K562 (cell line): Measurements from ENCODE around the gene LRP1B. TPM values are rescaled to one million over a fixed set of nuclear protein-coding genes. Genes with fewer than 3 reads are reported as not detected.
A peak's percentile ranks its signal among the peaks of the same experiment; 100 is the strongest.

Experiments used
- ATAC-seq: fragments of 200-7000 bp; cut with Tn5 transposase; 3 replicates; pipeline ENCODE4 v1.9.1; 2020; ENCODE audit warnings: moderate library complexity
- BruUV-seq: library from RNA; stranded (reverse); fragments of 400-500 nt; replicated peaks from 2 replicates; lab custom pipeline; 2021; lab: Mats Ljungman, UMichigan
- CTCF ChIA-PET: fragments of 300-600 bp; formaldehyde crosslinking; extraction: SDS; loops from one replicate; lab custom pipeline; 2021; ENCODE audit warnings: low intra/inter-chr PET ratio; lab: Yijun Ruan, JAX
- POLR2A ChIA-PET: fragments of 300-600, 350-650 bp; sonication (Branson Sonifier 250); formaldehyde crosslinking; extraction: SDS; loops from one replicate; lab custom pipeline; 2021; ENCODE audit warnings: antibody characterized with exemption, inconsistent platforms; lab: Yijun Ruan, JAX
- DNase-seq, 4 experiments: peaks; one replicate each; pipeline versions ENCODE4 v3.0.0 to v3.0.0-alpha.2; 2011 to 2018; ENCODE audit warnings: low spot score in 3 of 4, mixed read lengths in 3 of 4; ENCODE audit errors: extremely low read depth in 1 of 4
- FAIRE-seq: peaks from 2 replicates; lab custom pipeline; 2011; peaks lifted over from hg19 to GRCh38; lab: Jason Lieb, UNC
- H2AFZ ChIP-seq: 2 replicates; pipeline ENCODE4 v1.6.0; 2011; ENCODE audit warnings: low read depth, low read length, control low read depth, inconsistent platforms
- H3K27ac ChIP-seq: fragments of 200-600 bp; 3 replicates; pipeline ENCODE4 v1.8.0; 2011; ENCODE audit warnings: low read depth, mild to moderate bottlenecking, control low read depth, inconsistent platforms, low read length, moderate library complexity, mixed read lengths; ENCODE audit errors: extremely low read depth
- H3K27me3 ChIP-seq, 2 experiments: fragments of 300-600 bp in 1 of 2; 2 replicates in 1 of 2; 3 replicates in 1 of 2; pipeline versions ENCODE4 v1.6.0 to v1.8.0; 2011; ENCODE audit warnings: inconsistent platforms in 2 of 2, low read length in 2 of 2, mild to moderate bottlenecking in 1 of 2, mixed read lengths in 1 of 2, moderate library complexity in 1 of 2; ENCODE audit not compliant: control insufficient read depth in 2 of 2, insufficient read depth in 2 of 2
- H3K36me3 ChIP-seq: fragments of 300-600 bp; 3 replicates; pipeline ENCODE4 v1.8.0; 2011; ENCODE audit warnings: mild to moderate bottlenecking, low read length, inconsistent platforms; ENCODE audit not compliant: control insufficient read depth, insufficient read depth
- H3K4me1 ChIP-seq, 2 experiments: fragments of 200-600 bp in 1 of 2; replicated peaks in 1 of 2; 2 replicates in 1 of 2; 3 replicates in 1 of 2; pipeline versions ENCODE4 v1.5.1 to v1.8.0; 2011; ENCODE audit warnings: inconsistent platforms in 2 of 2, low read length in 2 of 2, mild to moderate bottlenecking in 1 of 2, mixed read lengths in 1 of 2, moderate library complexity in 1 of 2; ENCODE audit not compliant: control insufficient read depth in 2 of 2, insufficient read depth in 2 of 2
- H3K4me2 ChIP-seq: 2 replicates; pipeline ENCODE4 v1.6.1; 2011; ENCODE audit warnings: low read length, control low read depth, inconsistent platforms, mixed read lengths; ENCODE audit not compliant: insufficient read depth
- H3K4me3 ChIP-seq: fragments of 200-600 bp; sonication (generic), shearing (Covaris generic); 2 replicates; pipeline ENCODE4 v1.5.1; 2016; ENCODE audit warnings: control low read depth, inconsistent platforms
- H3K79me2 ChIP-seq: fragments of 200-600 bp; 3 replicates; pipeline ENCODE4 v1.8.0; 2011; ENCODE audit warnings: low read length, inconsistent platforms; ENCODE audit not compliant: control insufficient read depth, insufficient read depth
- H3K9ac ChIP-seq, 2 experiments: 2 replicates each; pipeline versions ENCODE4 v1.6.0 to v1.6.1; 2011; ENCODE audit warnings: low read depth in 2 of 2, low read length in 2 of 2, control low read depth in 1 of 2, inconsistent platforms in 1 of 2, mild to moderate bottlenecking in 1 of 2, mixed read lengths in 1 of 2; ENCODE audit not compliant: insufficient read depth in 1 of 2
- H3K9me1 ChIP-seq: one replicate; pipeline ENCODE4 v1.6.0; 2011; ENCODE audit warnings: inconsistent platforms, mild to moderate bottlenecking, low read length, moderate library complexity; ENCODE audit not compliant: control insufficient read depth, insufficient read depth
- H3K9me3 ChIP-seq: replicated peaks from 2 replicates; pipeline ENCODE4 v1.5.1; 2011; ENCODE audit warnings: low read depth, low read length, inconsistent platforms; ENCODE audit not compliant: control insufficient read depth, insufficient read depth
- H4K20me1 ChIP-seq: replicated peaks from 2 replicates; pipeline ENCODE4 v1.6.1; 2011; ENCODE audit warnings: low read length, inconsistent platforms, mixed read lengths; ENCODE audit not compliant: control insufficient read depth, insufficient read depth
- GABPB1 ChIP-seq: sonication (generic); formaldehyde crosslinking; IDR thresholded peaks from 2 replicates; pipeline ENCODE4 v1.8.0; 2022; ENCODE audit warnings: mild to moderate bottlenecking, missing genetic modification reagents
- KLF16 ChIP-seq: IDR thresholded peaks from 2 replicates; pipeline ENCODE4 v1.6.1; 2016; ENCODE audit warnings: antibody characterized with exemption
- MAFF ChIP-seq: IDR thresholded peaks from 2 replicates; pipeline ENCODE4 v1.6.1; 2012; ENCODE audit warnings: low read length, improper control_type of control experiment
- MAFG ChIP-seq: fragments of 450-650 bp; conservative IDR thresholded peaks from 2 replicates; pipeline ENCODE4 v1.6.1; 2016; ENCODE audit warnings: missing genetic modification characterization, missing compliant biosample characterization
- MAFK ChIP-seq: IDR thresholded peaks from 2 replicates; pipeline ENCODE4 v1.6.1; 2011; ENCODE audit warnings: low read length, improper control_type of control experiment
- MAZ ChIP-seq, 2 experiments: fragments of 450-650 bp in 1 of 2; sonication (generic) in 1 of 2; formaldehyde crosslinking; IDR thresholded peaks in 1 of 2; conservative IDR thresholded peaks in 1 of 2; 2 replicates each; pipeline versions ENCODE4 v1.4.0 to v1.5.0; 2020; ENCODE audit warnings: mild to moderate bottlenecking in 1 of 2, missing genetic modification reagents in 1 of 2
- MED1 ChIP-seq: sonication (generic); formaldehyde crosslinking; IDR thresholded peaks from 2 replicates; pipeline ENCODE4 v1.8.1; 2023; ENCODE audit warnings: missing genetic modification reagents, borderline replicate concordance
- MEF2D ChIP-seq: conservative IDR thresholded peaks from 2 replicates; pipeline ENCODE4 v1.6.1; 2016; ENCODE audit warnings: low read depth, missing genetic modification characterization, missing compliant biosample characterization
- NELFE ChIP-seq: IDR thresholded peaks from 2 replicates; pipeline ENCODE4 v1.6.1; 2011; ENCODE audit warnings: mild to moderate bottlenecking; ENCODE audit not compliant: insufficient read depth, insufficient read length
- POLR2G ChIP-seq: fragments of 200-400 bp; formaldehyde crosslinking; IDR thresholded peaks from 2 replicates; pipeline ENCODE4 v1.6.1; 2017; ENCODE audit warnings: low read depth, mild to moderate bottlenecking, antibody characterized with exemption, low read length, moderate library complexity
- SETDB1 ChIP-seq: IDR thresholded peaks from one replicate; pipeline ENCODE4 v1.6.1; 2012; ENCODE audit warnings: low read length, control low read depth, inconsistent platforms
- SMARCA5 ChIP-seq: fragments of 450-650 bp; IDR thresholded peaks from 2 replicates; pipeline ENCODE4 v1.6.1; 2016
- TBP ChIP-seq: optimal IDR thresholded peaks from 2 replicates; pipeline ENCODE3; 2011; ENCODE audit warnings: low read depth, low read length, improper control_type of control experiment
- ZC3H4 ChIP-seq: sonication (generic); formaldehyde crosslinking; IDR thresholded peaks from 2 replicates; pipeline ENCODE4 v1.9.0; 2021; ENCODE audit warnings: missing genetic modification reagents, borderline replicate concordance
- ZNF316 ChIP-seq: fragments of 450-650 bp; IDR thresholded peaks from 2 replicates; pipeline ENCODE4 v1.6.1; 2016
- WGBS: fragments of 100-300 bp; shearing (Covaris generic); methylation state at CpG from one replicate; pipeline ENCODE4 v1.1.6; 2016; ENCODE audit warnings: low coverage, mixed read lengths; ENCODE audit not compliant: insufficient coverage; ENCODE audit errors: missing lambda C conversion rate; 5-methylcytosine and 5-hydroxymethylcytosine counted together
- in situ Hi-C: fragments of 300-500 bp; cut with MboI; formaldehyde crosslinking; loops from 4 replicates; pipeline ENCODE4 v1.15.0; 2018; ENCODE audit warnings: inconsistent platforms, mixed read lengths
- intact Hi-C: fragments of 100-400 bp; cut with micrococcal nuclease; formaldehyde crosslinking; loops from 2 replicates; pipeline ENCODE4 v1.14.2; 2022
- polyA plus RNA-seq, 8 experiments: library from polyadenylated mRNA; depleted of rRNA in 4 of 8; stranded (reverse) in 5 of 8; unstranded in 3 of 8; fragments of >200 nt; fragmentation: Nextera tagmentation in 2 of 8; fragmentation: Illumina TruSeq in 1 of 8; extraction: Ambion mirVana in 2 of 8; extraction: Trizol in 1 of 8; gene quantifications; 2 replicates each; pipeline versions ENCODE4 v1.2.1 to v1.2.3, GENCODE V29; 2011 to 2014; ENCODE audit warnings: inconsistent platforms in 1 of 8, missing spikeins in 1 of 8
- total RNA-seq, 7 experiments: library from RNA; depleted of rRNA in 6 of 7; stranded (reverse); fragments of >200 nt in 6 of 7; fragmentation: Illumina TruSeq in 2 of 7; extraction: Trizol in 2 of 7; gene quantifications; 2 replicates each; pipeline versions ENCODE4 v1.2.1 to v1.2.3, GENCODE V29; 2011 to 2021; ENCODE audit warnings: low replicate concordance in 1 of 7
- TF ChIP-seq, protein P1 (sequence below), 2 experiments: fragments of 150-350 bp in 1 of 2; IDR thresholded peaks; 2 replicates each; pipeline ENCODE4 v1.6.1; 2012 to 2016; ENCODE audit warnings: low read depth in 2 of 2, low read length in 2 of 2, mild to moderate bottlenecking in 1 of 2, moderate library complexity in 1 of 2

Gene LRP1B
- total and polyA plus RNA-seq, 9 of the 15 experiments (the other 6 are each of a cell fraction or from before 2014, with no cell fraction given) = not detected

GRCh38 chr2:141647353-141647752, 483.5 kb downstream of the LRP1B start (continued):
- TF ChIP-seq MAZ (CRISPR knock-in tag; conservative IDR thresholded peaks at IDR 0.05 in 1 of 2, IDR thresholded peaks at IDR 0.05 in 1 of 2) (no peak), SETDB1 (no peak)

GRCh38 chr2:141641462-141641861, 489.4 kb downstream of the LRP1B start:
- POLR2A ChIA-PET = no interaction called here
- in situ Hi-C loops = no loop called here

GRCh38 chr2:141639809-141640208, 491.0 kb downstream of the LRP1B start:
- H4K20me1 ChIP-seq = no peaks in the 10 kb centered on the region
- in situ Hi-C loops = no loop called here
- WGBS = 0% methylated on average over 3 of the region's 3 CpGs
- TF ChIP-seq ZC3H4 (CRISPR knock-in tag) (no peak), MAFG (tag) (0 out of 2 replicates have a peak, but pooled peaks have one; percentile 17), MAFF (0 out of 2 replicates have a peak, but pooled peaks have one; percentile 3), MEF2D (tag) (no peak), SMARCA5 (no peak), MAFK (0 out of 2 replicates have a peak, but pooled peaks have one; percentile 16), ZNF316 (peak; percentile 58; the same call in 1 of the 2 replicates), KLF16 (no peak), TBP (no peak)
- TF ChIP-seq, protein P1, sequence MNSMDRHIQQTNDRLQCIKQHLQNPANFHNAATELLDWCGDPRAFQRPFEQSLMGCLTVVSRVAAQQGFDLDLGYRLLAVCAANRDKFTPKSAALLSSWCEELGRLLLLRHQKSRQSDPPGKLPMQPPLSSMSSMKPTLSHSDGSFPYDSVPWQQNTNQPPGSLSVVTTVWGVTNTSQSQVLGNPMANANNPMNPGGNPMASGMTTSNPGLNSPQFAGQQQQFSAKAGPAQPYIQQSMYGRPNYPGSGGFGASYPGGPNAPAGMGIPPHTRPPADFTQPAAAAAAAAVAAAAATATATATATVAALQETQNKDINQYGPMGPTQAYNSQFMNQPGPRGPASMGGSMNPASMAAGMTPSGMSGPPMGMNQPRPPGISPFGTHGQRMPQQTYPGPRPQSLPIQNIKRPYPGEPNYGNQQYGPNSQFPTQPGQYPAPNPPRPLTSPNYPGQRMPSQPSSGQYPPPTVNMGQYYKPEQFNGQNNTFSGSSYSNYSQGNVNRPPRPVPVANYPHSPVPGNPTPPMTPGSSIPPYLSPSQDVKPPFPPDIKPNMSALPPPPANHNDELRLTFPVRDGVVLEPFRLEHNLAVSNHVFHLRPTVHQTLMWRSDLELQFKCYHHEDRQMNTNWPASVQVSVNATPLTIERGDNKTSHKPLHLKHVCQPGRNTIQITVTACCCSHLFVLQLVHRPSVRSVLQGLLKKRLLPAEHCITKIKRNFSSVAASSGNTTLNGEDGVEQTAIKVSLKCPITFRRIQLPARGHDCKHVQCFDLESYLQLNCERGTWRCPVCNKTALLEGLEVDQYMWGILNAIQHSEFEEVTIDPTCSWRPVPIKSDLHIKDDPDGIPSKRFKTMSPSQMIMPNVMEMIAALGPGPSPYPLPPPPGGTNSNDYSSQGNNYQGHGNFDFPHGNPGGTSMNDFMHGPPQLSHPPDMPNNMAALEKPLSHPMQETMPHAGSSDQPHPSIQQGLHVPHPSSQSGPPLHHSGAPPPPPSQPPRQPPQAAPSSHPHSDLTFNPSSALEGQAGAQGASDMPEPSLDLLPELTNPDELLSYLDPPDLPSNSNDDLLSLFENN (IDR thresholded peaks at IDR 0.05; ENCODE audit: low read depth in 2 of 2, low read length in 2 of 2) = no peak
- peaks cover 2% of the 10 kb centered on the region for H3K9me3 ChIP-seq
- H2AFZ ChIP-seq = no peak overlapping the region
- POLR2A ChIA-PET = no interaction called here
- H3K4me2 ChIP-seq = no peak overlapping the region
- CTCF ChIA-PET = no interaction called here
- no peaks in the 10 kb centered on the region for H3K79me2 ChIP-seq
- no peak overlapping the region for H3K4me3 ChIP-seq
- FAIRE-seq = no peak
- H3K4me1 ChIP-seq = no peaks in the 10 kb centered on the region
- no peaks in the 10 kb centered on the region for H3K36me3 ChIP-seq
- H3K9ac ChIP-seq = no peak overlapping the region
- DNase-seq = no peak
- no peaks in the 10 kb centered on the region for H3K9me1 ChIP-seq
- no peak overlapping the region for H3K27ac ChIP-seq
- no peaks in the 10 kb centered on the region for H3K27me3 ChIP-seq
- intact Hi-C loops = no loop called here
- no TSS peak for BruUV-seq
- ATAC-seq = no peak

More at GRCh38 chr2:141641462-141641861, 489.4 kb downstream of the LRP1B start:
- ATAC-seq (no peak), FAIRE-seq (no peak), DNase-seq (no peak)
- intact Hi-C loops = no loop called here
- no peaks in the 10 kb centered on the region for H3K9me1 ChIP-seq
- CTCF ChIA-PET = no interaction called here
- no peaks in the 10 kb centered on the region for H3K4me1 ChIP-seq
- H3K9me3 ChIP-seq = peaks cover 2% of the 10 kb centered on the region
- BruUV-seq = no TSS peak
- H3K9ac ChIP-seq = no peak overlapping the region
- H3K36me3 ChIP-seq = no peaks in the 10 kb centered on the region
- no peak overlapping the region for H3K4me2 ChIP-seq
- no peak overlapping the region for H3K4me3 ChIP-seq
- no peak overlapping the region for H2AFZ ChIP-seq
- TF ChIP-seq MED1 (CRISPR knock-in tag) (no peak), NELFE (no peak), POLR2G (no peak), GABPB1 (no peak)
- H3K27me3 ChIP-seq = no peaks in the 10 kb centered on the region
- H3K79me2 ChIP-seq = no peaks in the 10 kb centered on the region
- H3K27ac ChIP-seq = no peak overlapping the region
- H4K20me1 ChIP-seq = no peaks in the 10 kb centered on the region
